Right forelimb (tissue), 1 donor: ENCODE results near the gene ALDH1L1.
A peak's percentile ranks its signal among the peaks of the same experiment; 100 is the strongest.

Experiments used
- DNase-seq: peaks from one replicate; pipeline ENCODE4 v3.0.0-alpha.2; 2018

The ALDH1L1 gene

DNA sequence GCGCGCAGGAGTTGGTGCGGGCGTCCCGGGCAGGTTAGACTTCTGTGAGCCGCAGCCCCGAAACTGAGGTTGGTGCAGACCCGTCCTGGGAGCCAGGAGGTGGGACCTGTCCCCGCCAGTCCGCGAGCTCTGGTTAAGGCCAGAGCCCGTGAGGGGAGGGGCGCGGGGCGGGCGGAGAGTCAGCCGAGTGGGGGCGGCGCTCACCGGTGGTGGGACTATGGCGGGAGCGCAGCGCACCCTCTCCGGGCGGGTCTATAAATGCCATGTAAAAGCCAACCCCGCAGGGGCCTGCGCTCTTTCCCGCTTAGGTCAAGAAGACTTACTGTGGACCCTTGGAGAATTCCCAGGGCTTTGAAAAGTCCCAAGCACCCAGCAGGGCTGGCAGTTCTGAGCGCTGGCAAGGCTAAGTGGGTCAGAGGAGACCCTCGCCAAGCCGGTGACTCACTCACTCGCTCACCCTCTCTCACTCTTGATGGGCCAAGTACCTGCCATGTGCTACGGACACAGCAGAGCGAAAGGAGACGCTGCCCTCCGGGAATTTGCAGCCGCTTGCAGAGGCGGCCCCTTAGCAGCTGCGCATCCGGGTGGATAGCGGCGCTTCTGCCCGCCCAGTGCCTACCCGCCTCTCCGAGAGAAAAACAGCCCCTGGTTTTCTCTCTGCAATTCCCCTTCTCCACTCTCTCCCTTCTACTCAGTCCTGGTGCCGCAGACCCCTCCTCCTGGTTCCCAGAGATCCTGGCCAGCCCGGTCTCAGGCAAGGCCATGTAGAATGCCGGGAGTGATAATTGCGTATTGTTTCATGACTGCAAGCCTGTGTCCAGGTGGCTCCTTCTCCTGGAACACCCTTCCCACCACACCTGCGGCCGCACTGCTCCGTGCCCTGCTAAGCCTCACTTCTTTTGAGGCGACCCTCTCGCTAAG is at the start of gene ALDH1L1:
Gene ALDH1L1 (minus strand): TSS at position 110 of the 921 bp plus-strand sequence. CDS start 19,607 bp downstream, outside the sequence.
- peak; percentile 71 for DNase-seq

DNA sequence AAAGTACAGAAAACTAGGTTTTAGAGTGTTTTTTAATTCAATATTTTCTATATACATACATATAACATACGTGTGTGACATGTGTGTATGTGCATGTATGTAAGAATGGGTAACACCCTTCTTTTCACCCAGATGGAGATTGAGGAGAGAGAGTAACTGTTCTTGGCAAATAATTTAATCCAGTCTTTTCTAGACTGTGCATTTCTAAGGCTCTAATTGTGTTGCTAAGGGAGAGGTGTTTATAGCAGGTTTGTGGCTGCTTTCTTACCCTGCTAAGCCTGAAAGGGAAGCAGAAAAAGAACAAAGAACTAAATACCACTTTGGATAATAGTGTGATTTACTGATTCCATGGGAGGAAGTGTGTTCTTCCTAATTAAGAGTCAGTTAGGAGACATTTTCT is 46.0 kb upstream of the ALDH1L1 start:
- no peak for DNase-seq

DNA sequence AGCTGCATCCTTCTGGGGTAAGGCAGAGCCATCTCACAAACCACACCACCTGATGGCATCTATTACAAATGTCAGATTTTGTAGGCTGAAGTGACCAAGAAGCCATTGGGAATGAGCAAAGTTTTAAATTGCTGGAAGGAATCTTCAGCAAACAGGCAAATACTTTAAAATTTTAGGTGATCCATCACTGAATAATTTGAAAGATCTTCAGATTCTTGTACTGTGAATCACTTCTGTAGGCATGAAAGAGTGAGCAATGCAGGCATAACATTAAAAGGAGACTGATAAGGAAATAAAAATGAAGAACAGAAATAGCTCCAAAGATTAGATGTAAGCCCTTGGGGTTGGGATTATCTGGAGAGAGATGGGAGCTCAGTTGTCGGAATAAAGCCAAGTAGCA is 36.0 kb upstream of the ALDH1L1 start:
- DNase-seq: no peak

DNA sequence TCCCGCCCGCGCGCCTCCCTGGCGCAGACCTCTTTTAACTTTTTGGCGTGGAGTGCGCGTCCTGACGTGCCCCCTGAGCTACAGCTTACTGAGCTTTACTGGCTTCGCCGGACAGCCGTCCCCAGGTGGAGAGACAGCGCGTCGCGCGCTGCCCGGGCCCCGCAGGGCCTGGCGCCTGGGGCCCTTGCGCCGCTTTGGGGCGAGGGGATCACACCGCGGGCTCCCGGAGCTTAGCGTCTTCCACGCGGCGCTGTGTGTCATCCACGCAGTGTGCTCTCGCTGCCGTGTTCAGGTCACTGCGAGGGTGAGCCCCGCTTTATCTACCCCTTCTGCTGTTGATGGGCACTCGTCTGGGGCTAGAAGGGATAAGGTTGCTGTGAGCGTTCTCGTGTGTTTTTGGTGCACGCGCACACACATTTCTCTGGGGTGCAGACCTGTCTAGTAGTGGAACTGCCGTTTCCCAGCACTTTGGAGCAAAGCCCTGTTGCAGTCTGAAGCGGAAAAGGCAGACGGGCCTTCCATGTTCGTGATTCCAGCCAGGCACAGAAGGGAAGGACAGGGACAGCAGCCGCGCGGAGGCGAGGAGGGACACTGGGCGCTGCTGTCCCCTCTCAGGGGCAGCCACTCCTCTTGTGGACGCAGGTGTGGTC is 33.1 kb upstream of the ALDH1L1 start:
- DNase-seq: peak; percentile 51

DNA sequence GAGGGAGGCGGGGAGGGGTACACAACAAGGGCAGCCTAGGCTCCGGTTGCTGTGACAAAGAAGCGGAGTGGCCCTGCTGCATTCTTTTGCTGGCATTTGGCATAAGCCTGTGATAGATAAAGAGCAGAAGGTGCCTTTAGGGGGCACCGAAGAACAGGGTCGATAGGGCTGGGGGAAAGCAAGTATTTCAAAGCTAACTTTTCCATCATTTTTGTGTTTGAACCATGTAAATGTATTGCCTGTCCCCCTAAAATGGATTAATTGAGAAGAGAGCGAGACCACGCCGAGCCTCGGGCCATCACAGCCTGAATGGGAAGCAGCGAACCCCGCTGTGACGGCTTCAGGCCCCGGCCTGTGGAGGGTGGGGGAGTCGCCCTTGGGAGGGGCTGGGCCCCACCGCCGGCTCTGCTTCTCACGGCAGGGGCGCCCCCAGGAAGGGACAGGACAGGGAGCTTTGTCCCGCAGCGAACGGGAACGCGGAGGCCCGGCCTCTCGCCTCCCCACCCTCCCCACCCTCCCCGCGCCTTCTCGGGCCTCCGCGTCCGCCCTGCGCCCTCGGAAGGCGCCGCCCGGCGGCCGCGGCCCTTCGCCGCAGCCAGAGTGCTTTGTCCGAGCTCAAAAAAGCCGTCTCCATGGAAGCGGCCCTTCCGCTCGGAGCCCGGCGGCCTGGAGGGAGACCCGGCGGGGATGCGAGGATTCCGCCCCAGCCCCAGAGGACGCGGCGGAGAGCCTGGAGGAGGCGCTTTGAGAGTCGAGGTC is 32.4 kb upstream of the ALDH1L1 start:
- peak; percentile 69 for DNase-seq

DNA sequence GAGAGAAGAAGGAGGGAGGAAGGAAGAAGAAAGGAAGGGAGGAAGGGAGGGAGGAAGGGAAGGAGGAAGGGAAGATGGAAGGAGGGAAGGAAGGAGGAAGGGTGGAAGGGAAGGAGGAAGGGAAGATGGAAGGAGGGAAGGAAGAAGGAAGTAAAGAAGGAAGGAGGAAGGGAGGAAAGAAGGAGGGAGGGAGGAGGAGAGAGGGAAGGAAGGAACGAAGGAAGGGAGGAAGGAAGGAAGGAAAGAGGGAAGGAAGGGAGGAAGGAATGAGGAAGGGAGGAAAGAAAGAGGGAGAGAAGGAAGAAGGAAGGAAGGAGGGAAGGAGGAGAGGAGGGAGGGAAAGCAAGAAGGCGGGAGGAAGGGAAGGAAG is 31.8 kb upstream of the ALDH1L1 start:
- DNase-seq: no peak

DNA sequence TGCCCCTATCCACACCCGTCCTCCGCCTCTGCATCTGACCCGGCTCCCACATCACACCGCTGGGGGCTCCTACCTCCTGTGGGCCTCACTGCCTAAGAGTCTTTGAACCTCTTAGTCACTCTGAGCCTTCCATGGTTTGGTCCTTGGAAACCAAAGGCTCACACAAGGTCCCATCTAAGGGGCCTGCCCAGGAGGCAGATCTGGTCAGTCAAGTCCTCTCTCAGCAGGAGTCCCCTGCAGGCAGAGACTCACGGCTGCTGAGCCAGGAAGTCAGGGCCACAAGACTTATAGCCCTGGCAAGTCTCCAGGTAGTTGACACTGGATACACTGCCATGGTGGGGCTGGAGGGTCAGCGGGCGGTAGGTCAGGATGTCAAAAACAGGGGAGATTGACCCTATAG is 31.2 kb upstream of the ALDH1L1 start:
- DNase-seq: no peak

DNA sequence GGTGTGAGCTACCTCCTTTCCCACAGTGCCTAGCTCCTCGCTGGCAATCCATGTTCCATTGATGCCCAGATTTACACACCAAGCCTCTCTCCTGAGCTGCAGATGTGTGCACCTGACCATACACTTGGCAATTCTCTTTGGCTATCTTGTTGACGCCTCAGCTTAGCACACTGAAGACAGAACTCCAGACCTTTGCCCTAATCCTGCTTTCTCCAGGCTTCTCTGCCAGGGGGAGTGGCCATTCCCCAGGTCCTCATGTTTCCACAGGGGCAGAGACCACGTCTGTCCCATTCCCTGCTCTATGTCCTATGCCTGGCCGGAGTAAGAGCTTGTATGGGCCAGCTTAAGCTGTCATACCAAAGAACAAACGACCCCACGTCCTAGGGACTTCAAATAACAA is 30.2 kb upstream of the ALDH1L1 start:
- DNase-seq: no peak

DNA sequence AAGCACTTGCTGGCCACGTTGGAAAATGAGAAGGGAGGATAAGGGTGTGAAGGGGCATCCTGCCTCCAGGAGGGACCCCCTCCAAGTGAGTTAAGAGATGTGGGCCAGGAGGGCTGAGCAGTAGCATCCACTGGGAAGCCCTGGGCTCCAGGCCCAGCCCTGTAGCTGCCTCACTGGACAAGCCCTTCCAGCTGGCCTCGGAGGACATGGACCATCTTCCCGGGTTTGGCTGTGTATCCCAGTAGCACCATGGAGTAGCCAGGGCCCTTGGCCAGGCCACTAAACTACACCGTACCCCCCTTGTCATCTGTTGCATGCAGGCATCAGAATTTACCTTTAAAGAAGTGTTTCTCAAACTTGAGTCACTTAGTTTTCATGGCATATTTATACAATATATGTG is 29.4 kb upstream of the ALDH1L1 start:
- DNase-seq: no peak

DNA sequence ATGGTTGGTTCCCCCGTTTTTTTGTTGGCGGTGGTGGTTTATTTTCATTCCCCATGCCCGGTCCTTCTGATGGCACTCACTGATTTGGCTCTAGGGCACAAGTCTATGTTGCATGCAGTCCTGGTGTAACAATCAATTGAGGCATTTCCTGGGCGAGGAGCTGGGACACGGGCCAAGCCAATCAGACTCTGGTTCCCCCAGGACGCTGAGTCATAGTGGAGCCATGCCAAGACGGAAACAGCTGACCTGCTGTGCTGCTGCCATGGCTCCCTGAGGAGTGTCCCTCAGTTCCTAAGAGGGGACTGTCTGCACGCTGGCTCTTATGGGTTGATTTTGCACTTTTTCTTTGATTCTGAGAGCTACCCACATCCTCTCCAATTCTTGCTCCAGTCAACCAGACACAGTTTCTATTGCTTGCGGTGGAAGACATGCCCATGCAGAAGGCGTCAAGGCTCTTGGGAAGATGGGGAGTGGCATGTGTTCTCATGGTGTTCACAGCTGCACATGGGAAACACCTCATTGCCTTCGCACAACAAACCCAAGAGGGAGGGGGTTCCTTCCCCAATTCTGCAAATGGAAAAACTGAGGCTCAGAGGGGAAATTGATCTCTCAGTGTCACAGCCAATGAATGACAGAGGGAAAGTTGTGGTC is 28.3 kb upstream of the ALDH1L1 start:
- DNase-seq: no peak

DNA sequence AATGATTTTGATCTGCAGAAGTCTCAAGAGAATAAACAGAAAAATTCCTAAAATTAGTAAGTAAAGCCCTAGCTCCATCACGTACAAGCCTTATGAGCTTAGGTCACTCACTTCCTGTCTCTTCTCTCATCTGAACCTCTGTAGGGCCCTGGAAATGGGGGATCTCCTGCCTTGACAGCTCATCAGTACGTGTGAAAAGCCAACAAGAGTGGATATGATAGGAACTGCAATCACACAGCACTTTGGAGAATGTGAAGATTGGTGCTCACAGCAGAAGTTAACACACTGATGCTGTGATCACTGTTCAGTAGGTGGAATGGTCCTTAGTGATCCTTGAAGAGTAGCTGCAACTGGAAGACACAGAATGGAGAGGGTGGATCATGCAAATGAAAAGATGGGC is 27.8 kb upstream of the ALDH1L1 start:
- no peak for DNase-seq

DNA sequence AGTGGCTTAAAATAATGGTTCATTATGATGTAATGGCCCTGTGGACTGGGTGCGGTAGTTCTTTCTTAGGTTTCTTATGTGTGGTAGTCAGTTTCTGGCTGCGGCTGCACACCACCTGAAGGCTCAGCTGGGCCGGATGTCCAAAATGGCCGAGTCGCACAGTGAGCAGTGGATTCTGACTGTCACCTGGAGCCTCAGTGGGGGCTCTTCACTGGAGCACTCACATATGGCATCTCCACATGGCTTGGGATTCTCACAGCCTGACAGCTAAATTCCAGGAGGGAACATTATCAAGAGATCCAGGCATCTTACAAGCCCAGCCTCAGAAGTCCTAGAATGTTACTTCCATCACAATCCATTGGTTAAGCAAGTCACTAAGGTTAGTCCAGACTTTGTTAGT is 26.8 kb upstream of the ALDH1L1 start:
- no peak for DNase-seq

DNA sequence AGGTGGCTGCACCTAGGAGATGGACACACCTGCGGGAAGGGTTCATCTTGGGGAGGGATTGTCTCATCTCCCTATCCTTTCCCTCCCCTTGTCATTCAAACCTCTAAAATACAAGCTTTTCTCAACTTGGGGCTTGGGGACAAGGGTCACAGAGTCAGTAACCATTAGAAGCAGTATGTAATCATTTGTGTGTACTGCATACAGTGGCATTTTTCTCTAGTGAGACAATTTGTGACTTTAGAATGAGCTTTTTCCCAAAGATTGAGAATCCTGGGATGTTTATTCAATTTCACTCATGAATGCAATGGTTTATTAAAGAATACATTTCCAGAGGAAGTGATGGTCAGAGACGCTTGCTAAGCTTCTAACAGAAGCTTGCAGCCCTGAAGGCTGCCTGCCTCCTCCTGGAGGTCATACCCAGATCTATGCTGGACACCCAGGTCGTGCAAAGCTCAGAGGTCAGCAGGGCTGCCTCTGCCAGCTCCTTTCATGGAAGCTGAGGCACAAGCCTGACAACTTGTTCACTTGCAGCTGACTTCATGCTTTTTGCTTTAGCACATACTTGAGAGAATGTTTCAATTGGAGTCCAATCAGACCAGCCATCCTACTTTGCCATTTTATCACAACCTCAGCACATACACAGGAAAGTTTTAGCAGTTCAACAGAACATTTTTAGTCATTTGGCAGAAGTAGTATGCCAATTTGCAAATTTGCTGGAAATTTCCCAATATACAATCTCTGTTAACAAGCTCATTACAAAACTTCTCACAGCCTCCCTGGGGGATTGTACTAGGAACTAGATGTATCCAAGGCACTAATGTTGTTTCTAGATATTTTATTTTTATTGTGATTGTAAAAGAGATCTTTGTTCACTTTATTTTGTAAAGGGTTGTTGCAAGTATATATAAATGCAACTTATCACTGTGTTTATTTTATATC is 25.6 kb upstream of the ALDH1L1 start:
- no peak for DNase-seq

DNA sequence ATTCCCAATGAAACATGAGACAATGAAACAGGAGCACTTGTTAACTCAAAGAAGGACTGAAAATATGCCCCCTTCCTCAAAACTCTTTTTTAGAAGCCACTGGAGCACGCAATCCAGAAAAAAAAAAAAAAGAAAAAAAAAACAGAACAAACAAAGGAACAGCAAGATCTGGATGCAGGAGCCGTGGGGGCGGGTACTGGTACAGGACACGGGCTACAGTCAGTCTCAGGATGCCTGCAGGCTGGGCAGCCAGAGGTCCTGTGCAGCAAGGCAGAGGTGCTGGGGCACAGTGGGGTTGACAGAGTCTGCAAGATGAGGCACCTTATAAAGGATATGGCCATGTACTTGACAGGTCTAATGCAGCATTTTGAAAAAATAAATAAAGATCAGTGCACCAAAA is 22.3 kb upstream of the ALDH1L1 start:
- DNase-seq: no peak

DNA sequence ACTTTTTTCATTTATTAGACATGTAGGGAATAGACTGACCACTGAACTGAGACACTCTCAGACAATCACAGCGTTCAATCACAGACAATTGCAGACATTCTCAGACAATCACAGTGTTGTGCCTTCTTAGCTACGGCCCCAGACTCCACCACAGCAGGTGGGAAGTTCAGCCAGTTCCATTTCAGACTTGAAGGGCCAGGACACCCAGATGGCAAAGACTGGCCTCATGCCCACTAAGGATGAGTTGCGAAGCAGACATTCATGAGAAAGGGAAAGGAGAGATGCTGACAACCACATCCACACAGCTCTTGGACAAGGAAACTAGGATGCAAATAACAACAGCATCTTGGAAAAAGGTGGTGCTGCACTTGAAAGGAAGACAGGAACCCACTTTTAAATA is 21.9 kb upstream of the ALDH1L1 start:
- no peak for DNase-seq

DNA sequence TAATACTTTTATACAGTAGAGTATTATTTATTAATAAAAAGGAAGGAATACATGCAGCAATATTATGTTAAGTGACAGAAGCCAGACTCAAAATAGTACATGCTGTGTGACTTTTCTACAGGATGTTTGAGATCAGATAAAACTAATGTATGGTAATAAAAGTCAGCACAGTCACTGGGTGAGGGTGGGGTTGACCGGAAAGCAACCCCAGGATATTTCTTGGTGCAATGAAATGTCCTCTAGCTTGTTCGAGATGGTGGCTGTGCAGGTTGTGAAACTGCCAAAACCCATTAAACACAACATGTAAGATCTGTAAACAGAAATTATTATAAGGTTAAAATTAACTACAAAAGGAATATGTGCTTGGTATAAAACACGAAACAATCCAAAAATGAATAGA is 20.8 kb upstream of the ALDH1L1 start:
- no peak for DNase-seq

DNA sequence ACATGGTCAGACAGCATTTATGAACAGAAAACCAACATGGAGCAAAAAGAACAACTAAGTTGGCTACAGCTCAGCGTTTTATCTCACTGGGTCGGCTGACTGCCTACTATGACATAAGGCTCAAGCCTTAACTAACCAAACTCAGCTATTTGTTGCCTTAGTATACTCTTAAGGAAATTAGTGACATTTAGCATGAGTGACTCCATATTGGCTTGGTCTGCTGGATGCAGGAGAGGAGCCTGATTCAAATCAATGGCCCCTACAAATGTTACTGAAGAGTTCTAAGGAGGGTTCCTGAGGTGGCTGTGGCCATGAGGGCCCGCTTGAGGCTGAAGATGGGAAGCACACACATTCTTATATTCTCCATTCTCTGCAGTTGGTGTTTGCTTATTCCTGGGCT is 20.1 kb upstream of the ALDH1L1 start:
- DNase-seq: no peak

DNA sequence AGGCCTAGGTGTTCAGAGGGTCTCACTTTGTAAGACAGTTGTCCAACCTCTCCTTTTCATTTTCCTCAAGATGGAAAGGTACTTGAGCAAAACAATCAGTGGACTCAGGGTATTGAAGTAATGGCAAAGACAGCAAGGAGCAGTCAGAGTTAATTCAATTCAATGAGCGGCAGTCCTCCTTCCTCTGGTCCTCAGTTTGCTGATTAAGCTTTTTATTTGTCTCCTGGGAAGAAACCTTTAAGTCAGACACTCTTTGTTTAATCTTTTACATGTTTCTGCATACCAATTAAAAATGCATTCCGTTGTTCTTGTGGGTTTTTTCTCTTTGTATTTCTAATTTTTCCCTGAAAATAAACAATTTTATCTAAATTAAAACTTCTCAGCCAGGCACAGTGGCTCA is 18.9 kb upstream of the ALDH1L1 start:
- no peak for DNase-seq

DNA sequence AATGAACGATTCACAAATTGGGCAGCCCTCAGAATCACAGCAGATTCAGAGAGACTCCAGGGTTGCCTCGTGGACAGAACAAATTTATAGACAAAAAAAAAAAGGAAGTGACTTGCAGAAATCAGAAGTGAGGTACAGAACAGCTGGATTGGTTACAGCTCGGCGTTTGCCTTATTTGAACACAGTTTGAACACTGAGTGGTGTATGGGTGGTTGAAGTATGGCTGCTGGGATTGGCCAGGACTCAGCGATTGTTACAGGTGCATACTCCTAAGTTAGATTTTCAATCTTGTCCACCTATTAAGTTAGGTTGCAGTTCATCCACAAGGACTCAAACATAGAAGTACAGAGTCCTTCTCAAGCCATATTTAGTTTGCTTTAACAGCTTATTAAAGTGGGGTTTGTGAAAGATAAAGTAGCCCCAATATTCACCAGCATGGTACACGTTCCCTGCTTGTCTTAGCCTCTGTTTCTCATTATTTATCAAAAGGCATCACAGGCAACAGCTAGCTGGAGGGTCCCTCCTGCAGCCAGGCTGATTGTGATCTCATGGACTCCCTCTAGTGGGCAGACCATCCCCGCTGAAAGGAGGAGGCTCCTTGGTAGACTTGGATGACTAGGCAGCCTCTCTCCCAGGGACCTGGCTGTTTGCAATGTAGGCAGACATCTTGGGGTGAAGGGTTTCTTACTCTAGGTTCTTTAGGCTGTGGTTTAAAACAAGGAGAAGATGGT is 17.6 kb upstream of the ALDH1L1 start:
- DNase-seq: no peak

DNA sequence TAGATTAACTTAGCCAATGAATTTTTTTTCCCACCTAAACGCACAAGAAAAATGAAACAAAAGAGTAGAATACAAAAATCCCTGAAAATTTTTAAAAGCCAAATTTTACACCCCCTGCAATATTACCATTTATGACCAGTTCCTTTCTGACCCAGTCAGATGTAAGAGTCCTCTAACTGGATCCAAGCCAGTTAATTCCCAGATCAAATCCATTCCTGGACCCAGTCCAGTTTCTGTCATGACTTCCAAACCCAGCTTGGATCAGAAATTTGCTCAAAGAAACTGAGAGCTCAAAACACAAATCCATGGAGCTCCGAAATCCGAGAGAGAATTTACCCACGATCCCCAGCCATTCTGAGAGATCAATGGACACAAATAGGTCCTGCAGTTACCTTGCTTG is 17.0 kb upstream of the ALDH1L1 start:
- no peak for DNase-seq

DNA sequence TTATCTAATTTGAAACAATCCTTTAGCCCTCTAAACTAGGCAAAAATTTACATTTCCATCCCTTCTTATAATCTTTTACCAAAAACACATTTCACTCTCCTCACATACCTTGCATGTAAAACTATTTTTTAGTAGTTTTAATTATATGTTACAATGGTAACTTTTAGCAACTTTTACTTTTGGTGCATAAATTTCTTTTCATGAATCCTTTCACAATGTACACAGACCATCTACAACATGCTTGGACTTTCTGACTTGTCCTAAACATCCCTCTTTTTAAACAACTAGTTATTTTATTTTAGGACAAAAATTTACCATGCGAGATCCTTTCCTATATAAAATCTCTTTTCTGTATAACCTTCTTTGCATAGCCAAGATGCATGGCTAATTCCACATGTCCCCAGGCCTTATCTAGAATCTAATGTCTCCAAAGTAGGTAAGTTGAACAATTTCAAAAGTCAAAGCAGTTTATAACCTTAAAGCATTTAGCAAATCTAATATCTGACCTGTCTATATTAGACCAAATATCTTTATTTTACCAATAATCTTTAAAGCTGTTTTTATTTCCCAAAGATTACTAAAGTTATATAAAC is 14.4 kb upstream of the ALDH1L1 start:
- DNase-seq: no peak
